H1 (cell line): ENCODE data around the gene RAB11FIP3.

Source experiments
- CTCF ChIP-seq, 3 experiments: IDR thresholded peaks; 1 replicate in 2 of 3; 2 replicates in 1 of 3; pipeline versions ENCODE4 v1.5.1 to v1.6.1; 2011; ENCODE audit warnings: low read length in 3 of 3, mild to moderate bottlenecking in 3 of 3, inconsistent platforms in 2 of 3, low read depth in 1 of 3, moderate library complexity in 1 of 3; ENCODE audit not compliant: insufficient read depth in 1 of 3; ENCODE audit errors: control extremely low read depth in 1 of 3
- PHF8 ChIP-seq: fragments of 200-600 bp; sonication (generic); conservative IDR thresholded peaks from 2 replicates; pipeline ENCODE4 v1.7.1; 2012; ENCODE audit warnings: low read depth, mild to moderate bottlenecking, inconsistent platforms, low read length, moderate library complexity
- RAD21 ChIP-seq, 2 experiments: IDR thresholded peaks in 1 of 2; conservative IDR thresholded peaks in 1 of 2; 2 replicates each; pipeline ENCODE4 v1.6.1; 2011; ENCODE audit warnings: low read depth in 2 of 2, low read length in 2 of 2, improper control_type of control experiment in 1 of 2, inconsistent platforms in 1 of 2, mild to moderate bottlenecking in 1 of 2, moderate library complexity in 1 of 2
- RFX5 ChIP-seq: IDR thresholded peaks from 2 replicates; pipeline ENCODE4 v1.6.1; 2011; ENCODE audit warnings: low read depth, low read length, improper control_type of control experiment, borderline replicate concordance
- SP2 ChIP-seq: IDR thresholded peaks from 2 replicates; pipeline ENCODE4 v1.6.1; 2012; ENCODE audit warnings: mild to moderate bottlenecking, low read length, inconsistent platforms
- TAF1 ChIP-seq: IDR thresholded peaks from 2 replicates; pipeline ENCODE4 v1.6.1; 2011; ENCODE audit warnings: mild to moderate bottlenecking, low read depth, low read length
- TF ChIP-seq, protein P1 (sequence below): IDR thresholded peaks from 2 replicates; pipeline ENCODE4 v1.6.1; 2011; ENCODE audit warnings: low read length, improper control_type of control experiment

DNA sequence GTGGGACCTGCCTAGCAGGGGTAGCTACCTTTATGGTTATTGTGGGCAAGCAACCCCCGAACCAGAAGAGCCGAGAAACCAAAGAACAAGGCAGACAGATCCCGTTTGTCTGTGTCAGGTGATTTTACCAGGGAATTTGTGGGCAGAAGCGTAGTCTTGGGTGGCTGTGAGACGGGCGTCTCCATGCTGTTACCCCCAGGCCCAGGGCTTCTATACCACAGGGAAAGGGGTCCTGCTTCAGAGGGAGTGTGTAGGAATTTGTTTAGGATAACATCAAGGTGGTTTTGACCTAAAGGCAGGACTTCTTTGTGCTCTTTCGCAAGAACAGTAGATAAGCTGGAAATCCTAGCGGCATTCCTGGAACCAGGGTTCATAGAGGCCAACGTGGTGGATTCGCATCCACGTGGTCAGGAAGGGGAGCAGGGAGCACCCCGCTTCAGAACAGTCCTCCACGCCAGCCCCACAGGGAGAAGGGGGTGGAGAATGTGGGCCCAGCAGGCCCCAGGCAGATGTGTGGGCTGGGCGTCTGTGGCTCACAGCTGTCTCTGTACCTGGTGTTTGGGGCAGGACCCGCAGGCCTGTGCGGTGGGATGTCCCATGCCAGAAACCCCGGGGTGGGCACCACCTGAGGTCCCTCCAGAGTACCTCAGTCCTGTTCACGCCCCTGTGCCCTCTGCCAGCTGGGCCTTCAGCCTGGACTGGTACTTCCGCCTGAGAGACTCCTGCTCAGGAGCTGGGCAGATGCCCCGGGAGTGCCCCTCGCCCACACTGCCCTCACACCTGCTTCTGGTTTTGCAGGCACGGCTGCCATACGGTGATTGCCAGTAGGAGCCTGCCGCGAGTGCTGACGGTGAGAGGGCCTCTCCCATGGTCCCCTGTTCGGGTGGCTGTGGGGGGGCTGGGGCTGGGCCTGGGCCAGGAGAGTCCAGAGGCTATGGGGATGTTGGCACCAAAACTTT, 19.6 kb upstream of the RAB11FIP3 start:
- TF ChIP-seq RFX5 (no peak), PHF8 (no peak), RAD21 (IDR thresholded peaks at IDR 0.05 in 1 of 2, conservative IDR thresholded peaks at IDR 0.05 in 1 of 2; ENCODE audit: low read depth in 2 of 2, low read length in 2 of 2) (no peak), SP2 (no peak), CTCF (IDR thresholded peaks at IDR 0.05; ENCODE audit: control extremely low read depth in 1 of 3, insufficient read depth in 1 of 3, low read depth in 1 of 3, low read length in 3 of 3) (no peak), TAF1 (no peak)
- TF ChIP-seq, protein P1, sequence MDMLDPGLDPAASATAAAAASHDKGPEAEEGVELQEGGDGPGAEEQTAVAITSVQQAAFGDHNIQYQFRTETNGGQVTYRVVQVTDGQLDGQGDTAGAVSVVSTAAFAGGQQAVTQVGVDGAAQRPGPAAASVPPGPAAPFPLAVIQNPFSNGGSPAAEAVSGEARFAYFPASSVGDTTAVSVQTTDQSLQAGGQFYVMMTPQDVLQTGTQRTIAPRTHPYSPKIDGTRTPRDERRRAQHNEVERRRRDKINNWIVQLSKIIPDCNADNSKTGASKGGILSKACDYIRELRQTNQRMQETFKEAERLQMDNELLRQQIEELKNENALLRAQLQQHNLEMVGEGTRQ: no peak
